HepG2 (cell line): ENCODE measurements around the gene BTBD17. TPM values are rescaled to one million over a fixed set of nuclear protein-coding genes. Genes with fewer than 3 reads are reported as not detected.

Experiments used
- ATRX ChIP-seq: sonication (generic); formaldehyde crosslinking; IDR thresholded peaks from 2 replicates; pipeline ENCODE4 v1.4.0; 2020; ENCODE audit warnings: missing genetic modification reagents, borderline replicate concordance
- CENPX ChIP-seq: sonication (generic); formaldehyde crosslinking; IDR thresholded peaks from 2 replicates; pipeline ENCODE4 v1.9.0; 2021; ENCODE audit warnings: mild to moderate bottlenecking, missing genetic modification reagents, moderate library complexity
- CHCHD3 ChIP-seq: sonication (generic); formaldehyde crosslinking; IDR thresholded peaks from 2 replicates; pipeline ENCODE4 v1.8.0; 2022; ENCODE audit warnings: mild to moderate bottlenecking, missing genetic modification reagents, moderate library complexity
- ERF ChIP-seq: IDR thresholded peaks from 2 replicates; pipeline ENCODE4 v1.6.1; 2018; ENCODE audit warnings: missing biosample characterization, missing genetic modification reagents
- EZH2 ChIP-seq: conservative IDR thresholded peaks from 2 replicates; pipeline ENCODE4 v1.6.1; 2012; ENCODE audit warnings: mild to moderate bottlenecking, low read depth, low read length, moderate library complexity
- FOXA1 ChIP-seq, 2 experiments: fragments of 450-650 bp in 1 of 2; sonication (generic) in 1 of 2; formaldehyde crosslinking in 1 of 2; IDR thresholded peaks; 2 replicates each; pipeline versions ENCODE4 v1.4.0 to v1.6.1; 2016 to 2020; ENCODE audit warnings: missing genetic modification reagents in 1 of 2
- GATAD2A ChIP-seq: IDR thresholded peaks from 2 replicates; pipeline ENCODE4 v1.6.1; 2016
- HDAC1 ChIP-seq: sonication (generic); formaldehyde crosslinking; IDR thresholded peaks from 2 replicates; pipeline ENCODE4 v1.5.1; 2020; ENCODE audit warnings: mild to moderate bottlenecking, missing genetic modification reagents
- HOXA7 ChIP-seq: sonication (generic); formaldehyde crosslinking; IDR thresholded peaks from 2 replicates; pipeline ENCODE4 v1.8.1; 2022; ENCODE audit warnings: mild to moderate bottlenecking, missing genetic modification reagents, moderate library complexity
- JARID2 ChIP-seq: sonication (generic); formaldehyde crosslinking; IDR thresholded peaks from 2 replicates; pipeline ENCODE4 v1.8.1; 2023; ENCODE audit warnings: missing genetic modification reagents, inconsistent platforms; ENCODE audit not compliant: insufficient replicate concordance
- KAT7 ChIP-seq: IDR thresholded peaks from 2 replicates; pipeline ENCODE4 v1.6.1; 2018; ENCODE audit warnings: borderline replicate concordance, missing compliant biosample characterization
- MED8 ChIP-seq: sonication (generic); formaldehyde crosslinking; IDR thresholded peaks from 2 replicates; pipeline ENCODE4 v1.8.1; 2023; ENCODE audit warnings: mild to moderate bottlenecking, missing genetic modification reagents; ENCODE audit not compliant: insufficient replicate concordance
- MXD3 ChIP-seq: IDR thresholded peaks from 2 replicates; pipeline ENCODE4 v1.6.1; 2016; ENCODE audit warnings: mild to moderate bottlenecking, missing biosample characterization, missing genetic modification reagents
- NFE2 ChIP-seq: sonication (generic); formaldehyde crosslinking; IDR thresholded peaks from 2 replicates; pipeline ENCODE4 v1.4.0; 2020; ENCODE audit warnings: missing genetic modification reagents
- NR2C2 ChIP-seq: sonication (generic); formaldehyde crosslinking; IDR thresholded peaks from 2 replicates; pipeline ENCODE4 v1.4.0; 2020; ENCODE audit warnings: missing genetic modification reagents, mild to moderate bottlenecking, moderate library complexity, borderline replicate concordance
- NR2F2 ChIP-seq: IDR thresholded peaks from 2 replicates; pipeline ENCODE4 v1.6.1; 2012; ENCODE audit warnings: low read depth, inconsistent platforms, borderline replicate concordance
- SOX6 ChIP-seq, 2 experiments: fragments of 450-650 bp in 1 of 2; sonication (generic) in 1 of 2; formaldehyde crosslinking in 1 of 2; IDR thresholded peaks; 2 replicates each; pipeline versions ENCODE4 v1.4.0 to v1.6.1; 2017 to 2020; ENCODE audit warnings: antibody characterized with exemption in 1 of 2, mild to moderate bottlenecking in 1 of 2, missing genetic modification reagents in 1 of 2
- SP1 ChIP-seq, 2 experiments: fragments of 450-650 bp in 1 of 2; sonication (generic) in 1 of 2; formaldehyde crosslinking in 1 of 2; IDR thresholded peaks; 2 replicates each; pipeline versions ENCODE4 v1.4.0 to v1.6.1; 2016 to 2020; ENCODE audit warnings: missing genetic modification reagents in 1 of 2
- TOE1 ChIP-seq: sonication (generic); formaldehyde crosslinking; IDR thresholded peaks from 2 replicates; pipeline ENCODE4 v1.4.0; 2020; ENCODE audit warnings: mild to moderate bottlenecking, missing genetic modification reagents
- ZC3H13 ChIP-seq: sonication (generic); formaldehyde crosslinking; IDR thresholded peaks from 2 replicates; pipeline ENCODE4 v1.8.1; 2023; ENCODE audit warnings: mild to moderate bottlenecking, missing genetic modification reagents, moderate library complexity
- ZFP1 ChIP-seq: IDR thresholded peaks from 2 replicates; pipeline ENCODE4 v1.6.1; 2016
- ZNF230 ChIP-seq: sonication (generic); formaldehyde crosslinking; IDR thresholded peaks from 2 replicates; pipeline ENCODE4 v1.4.0; 2020; ENCODE audit warnings: mild to moderate bottlenecking, missing genetic modification reagents
- ZNF382 ChIP-seq: sonication (generic); formaldehyde crosslinking; IDR thresholded peaks from 2 replicates; pipeline ENCODE4 v1.5.0; 2020; ENCODE audit warnings: missing genetic modification reagents, mild to moderate bottlenecking, borderline replicate concordance
- ZNF629 ChIP-seq: sonication (generic); formaldehyde crosslinking; conservative IDR thresholded peaks from 2 replicates; pipeline ENCODE4 v1.5.0; 2020; ENCODE audit warnings: missing genetic modification reagents
- ZNF687 ChIP-seq: sonication (generic); formaldehyde crosslinking; IDR thresholded peaks from 2 replicates; pipeline ENCODE4 v1.5.1; 2020; ENCODE audit warnings: mild to moderate bottlenecking, missing genetic modification reagents, moderate library complexity
- ZNF7 ChIP-seq: IDR thresholded peaks from 2 replicates; pipeline ENCODE4 v1.6.1; 2016; ENCODE audit warnings: missing biosample characterization, missing genetic modification reagents
- ZNF784 ChIP-seq: sonication (generic); formaldehyde crosslinking; IDR thresholded peaks from 2 replicates; pipeline ENCODE4 v1.5.1; 2020; ENCODE audit warnings: missing genetic modification reagents, mild to moderate bottlenecking, borderline replicate concordance
- ZZZ3 ChIP-seq: sonication (generic); formaldehyde crosslinking; IDR thresholded peaks from 2 replicates; pipeline ENCODE4 v1.4.0; 2020; ENCODE audit warnings: missing genetic modification reagents, mild to moderate bottlenecking, borderline replicate concordance
- polyA plus RNA-seq, 8 experiments: library from polyadenylated mRNA; depleted of rRNA in 3 of 8; stranded (reverse) in 7 of 8; unstranded in 1 of 8; fragments of >200 nt; fragmentation: Illumina TruSeq in 4 of 8; extraction: Trizol in 4 of 8; gene quantifications; 2 replicates each; pipeline versions ENCODE4 v1.2.1 to v1.2.3, GENCODE V29; 2011 to 2016; ENCODE audit warnings: low read depth in 4 of 8, missing spikeins in 1 of 8, mixed read lengths in 1 of 8; ENCODE audit not compliant: insufficient read depth in 1 of 8
- total RNA-seq, 5 experiments: library from RNA; depleted of rRNA; stranded (reverse); fragments of >200 nt; fragmentation: Illumina TruSeq; extraction: Trizol; gene quantifications; 2 replicates each; pipeline ENCODE4 v1.2.3, GENCODE V29; 2016; ENCODE audit warnings: low read depth in 1 of 5

The BTBD17 gene
- total and polyA plus RNA-seq, 2 of the 13 experiments (the other 11 are each of a cell fraction or from before 2014, with no cell fraction given): not detected

GRCh38 chr17:74354123-74354522, 7.5 kb downstream of the BTBD17 start (continued):
- 0 out of 2 replicates have a peak, but pooled peaks have one; percentile 30 for TF ChIP-seq GATAD2A
- no peak for TF ChIP-seq NR2F2
- TF ChIP-seq ZFP1 (CRISPR knock-in tag): no peak
- TF ChIP-seq MXD3 (CRISPR knock-in tag): no peak
- peak; percentile 64 for TF ChIP-seq ZNF687
- TF ChIP-seq ATRX (CRISPR knock-in tag): no peak
- 0 out of 2 replicates have a peak, but pooled peaks have one; percentile 84 for TF ChIP-seq CHCHD3 (CRISPR knock-in tag)
- no peak for TF ChIP-seq NR2C2 (CRISPR knock-in tag)
- peak; percentile 55 for TF ChIP-seq JARID2 (CRISPR knock-in tag)
- no peak for TF ChIP-seq SOX6 (IDR thresholded peaks at IDR 0.05)
- TF ChIP-seq SOX6 (CRISPR knock-in tag; IDR thresholded peaks at IDR 0.05): no peak
- TF ChIP-seq CENPX: no peak
- 0 out of 2 replicates have a peak, but pooled peaks have one; percentile 32 for TF ChIP-seq HDAC1 (CRISPR knock-in tag)
- TF ChIP-seq TOE1 (CRISPR knock-in tag): no peak
- no peak for TF ChIP-seq ZZZ3
- no peak for TF ChIP-seq ZNF382 (CRISPR knock-in tag)
- TF ChIP-seq ERF (CRISPR knock-in tag): 0 out of 2 replicates have a peak, but pooled peaks have one; percentile 20
- TF ChIP-seq ZNF629 (CRISPR knock-in tag): no peak
- 0 out of 2 replicates have a peak, but pooled peaks have one; percentile 33 for TF ChIP-seq EZH2
- TF ChIP-seq FOXA1 (IDR thresholded peaks at IDR 0.05): no peak
- TF ChIP-seq FOXA1 (CRISPR knock-in tag; IDR thresholded peaks at IDR 0.05): peak; percentile 41; the same call in 1 of the 2 replicates
- no peak for TF ChIP-seq ZNF230 (CRISPR knock-in tag)
- TF ChIP-seq SP1 (IDR thresholded peaks at IDR 0.05): no peak
- peak; percentile 44; the same call in 1 of the 2 replicates for TF ChIP-seq SP1 (CRISPR knock-in tag; IDR thresholded peaks at IDR 0.05)
- no peak for TF ChIP-seq HOXA7 (CRISPR knock-in tag)
- TF ChIP-seq ZC3H13 (CRISPR knock-in tag): no peak
- TF ChIP-seq ZNF784: no peak
- no peak for TF ChIP-seq MED8 (CRISPR knock-in tag)
- TF ChIP-seq ZNF7: no peak
- no peak for TF ChIP-seq NFE2
- no peak for TF ChIP-seq KAT7
